Stimulated activated effector memory CD8-positive, alpha-beta T cell treated with anti-CD3 and anti-CD28 coated beads, Interleukin-12 subunit alpha, Interleukin-12 subunit beta, amount 100 ng/mL, for 72 hours (primary cell): ENCODE results near the gene TMEM134.
"Not testable (repeated sequence)": the region's sequence is repeated elsewhere in the genome, so short reads cannot be mapped to it uniquely, and the experiment has no call there.

Experiments
- ATAC-seq: fragments of 150-1000 bp; cut with Tn5 transposase; 2 replicates; pipeline ENCODE4 v1.10.0; 2021
- DNase-seq, 2 donors: peaks; one replicate each; pipeline ENCODE4 v3.0.0; 2021 to 2022; ENCODE audit warnings: low spot score in 2 of 2
- H3K27ac Mint-ChIP-seq: one replicate; pipeline ENCODE4 v1.8.0; 2022; ENCODE audit warnings: mild to moderate bottlenecking, mixed read lengths
- H3K36me3 Mint-ChIP-seq: one replicate; pipeline ENCODE4 v1.8.0; 2022; ENCODE audit warnings: mild to moderate bottlenecking, mixed read lengths
- H3K4me1 Mint-ChIP-seq: one replicate; pipeline ENCODE4 v1.8.0; 2022; ENCODE audit warnings: mixed read lengths
- H3K4me3 Mint-ChIP-seq: one replicate; pipeline ENCODE4 v1.8.0; 2022; ENCODE audit warnings: mild to moderate bottlenecking, mixed read lengths
- H3K9me3 Mint-ChIP-seq: one replicate; pipeline ENCODE4 v1.8.0; 2022; ENCODE audit warnings: mixed read lengths

TMEM134 gene

GRCh38 chr11:67493548-67494370 is 24.7 kb upstream of the TMEM134 start:
- no peak for ATAC-seq
- no peak for DNase-seq
- Mint-ChIP-seq H3K4me3 (no peak overlapping the region), H3K36me3 (peaks cover 99% of the 10 kb centered on the region), H3K4me1 (peaks cover 30% of the 10 kb centered on the region), H3K27ac (peak overlapping the region; percentile 52), H3K9me3 (no peaks in the 10 kb centered on the region)

GRCh38 chr11:67492801-67493547 is 23.9 kb upstream of the TMEM134 start:
- Mint-ChIP-seq H3K4me1 (peaks cover 38% of the 10 kb centered on the region), H3K9me3 (no peaks in the 10 kb centered on the region), H3K36me3 (peaks cover 99% of the 10 kb centered on the region), H3K27ac (peak overlapping the region; percentile 52), H3K4me3 (no peak overlapping the region)
- ATAC-seq (peak; percentile 8), DNase-seq (no peak)

GRCh38 chr11:67492069-67492727 is 23.1 kb upstream of the TMEM134 start:
- peak overlapping the region; percentile 52 for H3K27ac Mint-ChIP-seq
- peaks cover 46% of the 10 kb centered on the region for H3K4me1 Mint-ChIP-seq
- DNase-seq (no peak), ATAC-seq (no peak)
- no peak overlapping the region for H3K4me3 Mint-ChIP-seq
- H3K36me3 Mint-ChIP-seq, result peaks cover 99% of the 10 kb centered on the region
- H3K9me3 Mint-ChIP-seq, result peaks cover 2% of the 10 kb centered on the region

- peaks cover 99% of the 10 kb centered on the region for H3K36me3 Mint-ChIP-seq
- peaks cover 53% of the 10 kb centered on the region for H3K4me1 Mint-ChIP-seq
- no peak overlapping the region for H3K4me3 Mint-ChIP-seq
- peaks cover 2% of the 10 kb centered on the region for H3K9me3 Mint-ChIP-seq
- ATAC-seq (no peak), DNase-seq (no peak)
- H3K27ac Mint-ChIP-seq, result peak overlapping the region; percentile 97
Observed at GRCh38 chr11:67491276-67492068, 22.4 kb upstream of the TMEM134 start.

GRCh38 chr11:67490727-67491065 is 21.6 kb upstream of the TMEM134 start:
- DNase-seq (no peak), ATAC-seq (no peak)
- Mint-ChIP-seq H3K4me3 (no peak overlapping the region), H3K36me3 (peaks cover 99% of the 10 kb centered on the region), H3K9me3 (peaks cover 2% of the 10 kb centered on the region), H3K4me1 (peaks cover 56% of the 10 kb centered on the region), H3K27ac (peak overlapping the region; percentile 97)

GRCh38 chr11:67489885-67490726 is 21.1 kb upstream of the TMEM134 start:
- Mint-ChIP-seq H3K4me1 (peaks cover 57% of the 10 kb centered on the region), H3K4me3 (peak overlapping the region; percentile 32), H3K36me3 (peaks cover 97% of the 10 kb centered on the region), H3K27ac (peak overlapping the region; percentile 97), H3K9me3 (peaks cover 2% of the 10 kb centered on the region)
- ATAC-seq, result no peak
- no peak for DNase-seq

GRCh38 chr11:67489203-67489884 is 20.3 kb upstream of the TMEM134 start:
- Mint-ChIP-seq H3K4me1 (peaks cover 64% of the 10 kb centered on the region), H3K36me3 (peaks cover 97% of the 10 kb centered on the region), H3K27ac (peak overlapping the region; percentile 97), H3K9me3 (peaks cover 2% of the 10 kb centered on the region), H3K4me3 (peak overlapping the region; percentile 98)
- no peak for DNase-seq
- no peak for ATAC-seq

GRCh38 chr11:67486481-67487195 is 17.6 kb upstream of the TMEM134 start:
- Mint-ChIP-seq H3K36me3 (peaks cover 88% of the 10 kb centered on the region), H3K9me3 (peaks cover 2% of the 10 kb centered on the region), H3K4me3 (peak overlapping the region; percentile 98), H3K27ac (peak overlapping the region; percentile 97), H3K4me1 (peaks cover 86% of the 10 kb centered on the region)
- ATAC-seq, result peak; percentile 3
- peak; percentile 57 to 89 for DNase-seq

GRCh38 chr11:67485873-67486361 is 16.9 kb upstream of the TMEM134 start:
- H3K4me1 Mint-ChIP-seq, result peaks cover 83% of the 10 kb centered on the region
- H3K36me3 Mint-ChIP-seq, result peaks cover 81% of the 10 kb centered on the region
- peak overlapping the region; percentile 97 for H3K27ac Mint-ChIP-seq
- H3K9me3 Mint-ChIP-seq, result not testable (repeated sequence)
- DNase-seq (peak in 1 of 2 donors; percentile 86), ATAC-seq (peak; percentile 2)
- peak overlapping the region; percentile 98 for H3K4me3 Mint-ChIP-seq

- Mint-ChIP-seq H3K36me3 (peaks cover 70% of the 10 kb centered on the region), H3K4me1 (peaks cover 74% of the 10 kb centered on the region), H3K4me3 (peak overlapping the region; percentile 98), H3K27ac (peak overlapping the region; percentile 97), H3K9me3 (peaks cover 2% of the 10 kb centered on the region)
- DNase-seq (peak; percentile 44 to 85), ATAC-seq (peak; percentile 25)
Observed at GRCh38 chr11:67484847-67485311, 15.8 kb upstream of the TMEM134 start.

- Mint-ChIP-seq H3K4me3 (peak overlapping the region; percentile 98), H3K27ac (peak overlapping the region; percentile 97), H3K9me3 (peaks cover 2% of the 10 kb centered on the region), H3K36me3 (peaks cover 62% of the 10 kb centered on the region), H3K4me1 (peaks cover 67% of the 10 kb centered on the region)
- ATAC-seq (peak; percentile 40), DNase-seq (peak in 1 of 2 donors; percentile 78)
Observed at GRCh38 chr11:67483831-67484665, 15.0 kb upstream of the TMEM134 start.
